Neuronal stem cell (in vitro differentiated cells): ENCODE measurements around the gene HSPA4. TPM values are rescaled to one million over a fixed set of nuclear protein-coding genes. Genes with fewer than 3 reads are reported as not detected.
"Not testable (repeated sequence)": the region's sequence is repeated elsewhere in the genome, so short reads cannot be mapped to it uniquely, and the experiment has no call there.

Experiments
- DNase-seq: peaks from one replicate; pipeline ENCODE4 v3.0.0-alpha.2; 2013; ENCODE audit warnings: low spot score
- H2AFZ ChIP-seq: one replicate; pipeline ENCODE4 v1.6.1; 2013; ENCODE audit warnings: mild to moderate bottlenecking, low read length, inconsistent platforms
- H2AK5ac ChIP-seq: 2 replicates; pipeline ENCODE4 v1.6.1; 2013; ENCODE audit warnings: low read depth, mild to moderate bottlenecking, inconsistent platforms, low read length, moderate library complexity, mixed read lengths
- H2BK120ac ChIP-seq: 2 replicates; pipeline ENCODE4 v1.6.1; 2013; ENCODE audit warnings: low read depth, mild to moderate bottlenecking, inconsistent platforms, low read length, moderate library complexity, mixed read lengths
- H2BK12ac ChIP-seq: one replicate; pipeline ENCODE4 v1.6.1; 2013; ENCODE audit warnings: low read length, inconsistent platforms
- H2BK15ac ChIP-seq: 2 replicates; pipeline ENCODE4 v1.6.1; 2013; ENCODE audit warnings: mild to moderate bottlenecking, low read length, inconsistent platforms, mixed read lengths
- H2BK5ac ChIP-seq: one replicate; pipeline ENCODE4 v1.6.1; 2013; ENCODE audit warnings: inconsistent platforms, mild to moderate bottlenecking, low read length, moderate library complexity
- H3K14ac ChIP-seq: one replicate; pipeline ENCODE4 v1.6.1; 2013; ENCODE audit warnings: low read length, inconsistent platforms
- H3K18ac ChIP-seq: 2 replicates; pipeline ENCODE4 v1.6.1; 2013; ENCODE audit warnings: low read length, inconsistent platforms
- H3K23ac ChIP-seq: 2 replicates; pipeline ENCODE4 v1.6.1; 2013; ENCODE audit warnings: low read depth, mild to moderate bottlenecking, mixed read lengths, low read length, inconsistent platforms; ENCODE audit not compliant: poor library complexity
- H3K27ac ChIP-seq: replicated peaks from 3 replicates; pipeline ENCODE4 v1.5.1; 2013; ENCODE audit warnings: low read length, inconsistent platforms
- H3K27me3 ChIP-seq, 3 experiments: 2 replicates each; pipeline ENCODE4 v1.6.1; 2013; ENCODE audit warnings: low read length in 3 of 3, mild to moderate bottlenecking in 2 of 3, inconsistent platforms in 1 of 3, low read depth in 1 of 3, mixed read lengths in 1 of 3, moderate library complexity in 1 of 3; ENCODE audit not compliant: control insufficient read depth in 3 of 3, insufficient read depth in 3 of 3
- H3K36me3 ChIP-seq, 2 donors: replicated peaks in 1 of 2; 2 replicates each; pipeline ENCODE4 v1.6.1; 2013; ENCODE audit warnings: low read length in 2 of 2; ENCODE audit not compliant: control insufficient read depth in 2 of 2, insufficient read depth in 2 of 2
- H3K4ac ChIP-seq: 2 replicates; pipeline ENCODE4 v1.6.1; 2013; ENCODE audit warnings: inconsistent platforms, mild to moderate bottlenecking, low read length, moderate library complexity
- H3K4me1 ChIP-seq, 2 donors: 1 replicate in 1 of 2; 2 replicates in 1 of 2; pipeline ENCODE4 v1.6.1; 2013; ENCODE audit warnings: low read length in 2 of 2, low read depth in 1 of 2; ENCODE audit not compliant: control insufficient read depth in 2 of 2, insufficient read depth in 1 of 2
- H3K4me2 ChIP-seq: one replicate; pipeline ENCODE4 v1.6.1; 2013; ENCODE audit warnings: mild to moderate bottlenecking, low read length, inconsistent platforms; ENCODE audit not compliant: insufficient read depth, poor library complexity, severe bottlenecking
- H3K4me3 ChIP-seq, 2 donors: 2 replicates each; pipeline ENCODE4 v1.5.1; 2013; ENCODE audit warnings: low read length in 2 of 2, mild to moderate bottlenecking in 2 of 2, inconsistent platforms in 1 of 2, moderate library complexity in 1 of 2
- H3K79me1 ChIP-seq: one replicate; pipeline ENCODE4 v1.6.1; 2013; ENCODE audit warnings: low read depth, mild to moderate bottlenecking, inconsistent platforms, low read length, moderate library complexity
- H3K9ac ChIP-seq: one replicate; pipeline ENCODE4 v1.6.1; 2013; ENCODE audit warnings: mild to moderate bottlenecking, low read depth, low read length, inconsistent platforms; ENCODE audit not compliant: poor library complexity
- H3K9me3 ChIP-seq, 2 donors: replicated peaks in 1 of 2; 2 replicates each; pipeline versions ENCODE3 to v1.6.1; 2013; ENCODE audit warnings: low read length in 2 of 2, mild to moderate bottlenecking in 2 of 2, inconsistent platforms in 1 of 2, low read depth in 1 of 2, mixed read lengths in 1 of 2, moderate library complexity in 1 of 2; ENCODE audit not compliant: control insufficient read depth in 2 of 2, insufficient read depth in 1 of 2
- H4K8ac ChIP-seq: one replicate; pipeline ENCODE4 v1.6.1; 2013; ENCODE audit warnings: low read depth, mild to moderate bottlenecking, inconsistent platforms, low read length, moderate library complexity
- H4K91ac ChIP-seq: one replicate; pipeline ENCODE4 v1.6.1; 2013; ENCODE audit warnings: low read length, low read depth, mild to moderate bottlenecking, inconsistent platforms; ENCODE audit not compliant: poor library complexity
- WGBS, 2 donors: extraction: QIAGEN DNeasy Blood & Tissue Kit; methylation state at CpG; one replicate each; pipeline ENCODE4 v1.1.7; 2013; ENCODE audit warnings: missing lambda C conversion rate in 2 of 2, mixed read lengths in 1 of 2; ENCODE audit not compliant: insufficient read length in 2 of 2, insufficient replicate concordance in 1 of 2; ENCODE audit errors: extremely low coverage in 2 of 2; 5-methylcytosine and 5-hydroxymethylcytosine counted together
- polyA plus RNA-seq, 2 experiments: library from polyadenylated mRNA; stranded (reverse); fragments of 200-250 nt; gene quantifications; one replicate each; pipeline ENCODE4 v1.2.3, GENCODE V29; 2013

HSPA4 gene
- polyA plus RNA-seq (2013, experiment 1 of 2) = 102 TPM
- polyA plus RNA-seq (2013, experiment 2 of 2) = 103 TPM

GRCh38 chr5:133051542-133052316 is at the start of gene HSPA4:
Gene HSPA4 (plus strand): TSS chr5:133052013. CDS start chr5:133052251, 238 bp downstream.
- Histone ChIP-seq H3K18ac (peak within 1 kb of the TSS; percentile 99), H2AFZ (peak within 1 kb of the TSS; percentile 83)

GRCh38 chr5:133006653-133007052 is 45.2 kb upstream of the HSPA4 start:
- no peaks in the 10 kb centered on the region for H3K79me1 ChIP-seq
- no peak overlapping the region for H2AK5ac ChIP-seq
- DNase-seq = no peak
- no peak overlapping the region for H4K91ac ChIP-seq
- no peak overlapping the region for H3K4me2 ChIP-seq
- no peak overlapping the region for H3K14ac ChIP-seq
- no peak overlapping the region for H4K8ac ChIP-seq
- no peaks in the 10 kb centered on the region for H3K9me3 ChIP-seq
- H3K4ac ChIP-seq = no peak overlapping the region
- H2AFZ ChIP-seq = no peak overlapping the region
- H2BK15ac ChIP-seq = no peak overlapping the region
- H3K27ac ChIP-seq = no peak overlapping the region
- no peaks in the 10 kb centered on the region for H3K27me3 ChIP-seq
- H3K23ac ChIP-seq = no peak overlapping the region
- H3K4me1 ChIP-seq = no peaks in the 10 kb centered on the region
- WGBS, 2 donors = no CpG with 5 or more reads among the region's 1 CpG
- no peak overlapping the region for H2BK5ac ChIP-seq
- H2BK12ac ChIP-seq = no peak overlapping the region
- no peak overlapping the region for H3K4me3 ChIP-seq
- no peak overlapping the region for H2BK120ac ChIP-seq
- no peak overlapping the region for H3K9ac ChIP-seq
- peaks cover 2 to 53% of the 10 kb centered on the region in 2 donors for H3K36me3 ChIP-seq
- no peak overlapping the region for H3K18ac ChIP-seq

More at GRCh38 chr5:133051542-133052316, at the start of gene HSPA4:
- Histone ChIP-seq H2BK12ac (no peak within 1 kb of the TSS), H3K14ac (peak within 1 kb of the TSS; percentile 67), H3K4me3 (peak within 1 kb of the TSS; percentile 92 to 96), H3K27me3 (no peaks in the 10 kb centered on the region), H3K4me1 (peaks cover 0 to 8% of the 10 kb centered on the region in 2 donors), H2BK120ac (peak within 1 kb of the TSS; percentile 4), H3K9me3 (no peaks in the 10 kb centered on the region), H3K4me2 (peak within 1 kb of the TSS; percentile 79), H3K79me1 (peaks cover 10% of the 10 kb centered on the region), H2BK15ac (no peak within 1 kb of the TSS), H2AK5ac (peak within 1 kb of the TSS; percentile 83), H4K91ac (peak within 1 kb of the TSS; percentile 81), H3K27ac (peak within 1 kb of the TSS; percentile 100), H4K8ac (peak within 1 kb of the TSS; percentile 98), H2BK5ac (peak within 1 kb of the TSS; percentile 99), H3K9ac (peak within 1 kb of the TSS; percentile 99), H3K4ac (peak within 1 kb of the TSS; percentile 90), H3K36me3 (peaks cover 0 to 17% of the 10 kb centered on the region in 2 donors), H3K23ac (peak within 1 kb of the TSS; percentile 99)
- WGBS, 2 donors = no CpG with 5 or more reads among the region's 68 CpGs
- DNase-seq = peak; percentile 99

- H3K23ac ChIP-seq, H4K91ac ChIP-seq, H3K79me1 ChIP-seq, H3K18ac ChIP-seq, H2BK15ac ChIP-seq, DNase-seq, H3K9ac ChIP-seq, H3K27me3 ChIP-seq, H3K9me3 ChIP-seq, H3K4me1 ChIP-seq, H2AFZ ChIP-seq, H3K14ac ChIP-seq, H4K8ac ChIP-seq, H2BK12ac ChIP-seq, H2BK120ac ChIP-seq, H2AK5ac ChIP-seq, H3K4ac ChIP-seq, H3K4me3 ChIP-seq, H3K4me2 ChIP-seq, H3K27ac ChIP-seq, H2BK5ac ChIP-seq: not testable (repeated sequence)
- peaks cover 0 to 39% of the 10 kb centered on the region in 2 donors for H3K36me3 ChIP-seq
- no CpG with 5 or more reads among the region's 6 CpGs for WGBS, 2 donors
Observed at GRCh38 chr5:133008455-133008854, 43.4 kb upstream of the HSPA4 start.

- no peak overlapping the region for H3K14ac ChIP-seq
- H3K23ac ChIP-seq = no peak overlapping the region
- H3K4me3 ChIP-seq = no peak overlapping the region
- H3K27me3 ChIP-seq = no peaks in the 10 kb centered on the region
- H4K91ac ChIP-seq = no peak overlapping the region
- no peak overlapping the region for H3K18ac ChIP-seq
- H3K79me1 ChIP-seq = peaks cover 6% of the 10 kb centered on the region
- no peaks in the 10 kb centered on the region for H3K9me3 ChIP-seq
- no CpG with 5 or more reads among the region's 1 CpG for WGBS, 2 donors
- H2BK12ac ChIP-seq = no peak overlapping the region
- H3K4me1 ChIP-seq = no peaks in the 10 kb centered on the region
- no peak overlapping the region for H2BK120ac ChIP-seq
- H3K4me2 ChIP-seq = no peak overlapping the region
- no peak overlapping the region for H2AK5ac ChIP-seq
- DNase-seq = no peak
- H3K27ac ChIP-seq = no peak overlapping the region
- no peak overlapping the region for H2AFZ ChIP-seq
- H2BK15ac ChIP-seq = no peak overlapping the region
- H4K8ac ChIP-seq = no peak overlapping the region
- no peak overlapping the region for H3K9ac ChIP-seq
- H2BK5ac ChIP-seq = no peak overlapping the region
- H3K4ac ChIP-seq = no peak overlapping the region
- H3K36me3 ChIP-seq = peaks cover 0 to 52% of the 10 kb centered on the region in 2 donors
Observed at GRCh38 chr5:133015466-133015865, 36.3 kb upstream of the HSPA4 start.
